DND-41 (cell line): ENCODE results near the gene CTSG.

Source experiments
- ATAC-seq: fragments of 200-7000 bp; cut with Tn5 transposase; 3 replicates; pipeline ENCODE4 v1.9.1; 2021; ENCODE audit warnings: low read depth; ENCODE audit not compliant: insufficient read depth
- DNase-seq: peaks from one replicate; pipeline ENCODE4 v3.0.0-alpha.2; 2020
- H2AFZ ChIP-seq: 2 replicates; pipeline ENCODE4 v1.6.0; 2012; ENCODE audit warnings: low read depth, low read length
- H3K27ac ChIP-seq: 2 replicates; pipeline ENCODE4 v1.5.1; 2012; ENCODE audit warnings: low read length, inconsistent platforms
- H3K27me3 ChIP-seq: fragments of 200-600 bp; sonication (generic); 2 replicates; pipeline ENCODE4 v1.6.0; 2012; ENCODE audit warnings: low read length, mild to moderate bottlenecking, inconsistent platforms; ENCODE audit not compliant: insufficient read depth, poor library complexity
- H3K36me3 ChIP-seq: 2 replicates; pipeline ENCODE4 v1.5.1; 2012; ENCODE audit warnings: low read length, inconsistent platforms; ENCODE audit not compliant: insufficient read depth
- H3K4me1 ChIP-seq: 2 replicates; pipeline ENCODE4 v1.5.1; 2012; ENCODE audit warnings: mild to moderate bottlenecking, low read length; ENCODE audit not compliant: insufficient read depth
- H3K4me2 ChIP-seq: 2 replicates; pipeline ENCODE4 v1.6.0; 2012; ENCODE audit warnings: mild to moderate bottlenecking, moderate library complexity, low read length, inconsistent platforms; ENCODE audit not compliant: insufficient read depth
- H3K4me3 ChIP-seq, 2 experiments: fragments of 200-600 bp in 1 of 2; shearing (Covaris generic) in 1 of 2; 2 replicates each; pipeline ENCODE4 v1.5.1; 2012 to 2016; ENCODE audit warnings: inconsistent platforms in 2 of 2, low read length in 2 of 2, mild to moderate bottlenecking in 2 of 2, low read depth in 1 of 2, moderate library complexity in 1 of 2
- H3K79me2 ChIP-seq: 2 replicates; pipeline ENCODE4 v1.6.0; 2012; ENCODE audit warnings: low read length, inconsistent platforms; ENCODE audit not compliant: insufficient read depth
- H3K9ac ChIP-seq: 2 replicates; pipeline ENCODE4 v1.6.0; 2012; ENCODE audit warnings: low read depth, mild to moderate bottlenecking, inconsistent platforms, low read length, moderate library complexity
- H3K9me3 ChIP-seq: 2 replicates; pipeline ENCODE4 v1.5.1; 2012; ENCODE audit warnings: low read length, moderate library complexity, mild to moderate bottlenecking, inconsistent platforms; ENCODE audit not compliant: insufficient read depth, severe bottlenecking
- H4K20me1 ChIP-seq: 2 replicates; pipeline ENCODE4 v1.6.0; 2012; ENCODE audit warnings: low read length; ENCODE audit not compliant: insufficient read depth
- CTCF ChIP-seq: IDR thresholded peaks from 2 replicates; pipeline ENCODE4 v1.5.1; 2012; ENCODE audit warnings: borderline replicate concordance, low read length, moderate library complexity, mild to moderate bottlenecking; ENCODE audit not compliant: poor library complexity, severe bottlenecking; ENCODE audit errors: extremely low read depth
- EZH2 ChIP-seq: IDR thresholded peaks from 3 replicates; pipeline ENCODE4 v1.6.1; 2012; ENCODE audit warnings: borderline replicate concordance, low read depth, mild to moderate bottlenecking, moderate library complexity, low read length, inconsistent platforms; ENCODE audit not compliant: severe bottlenecking

The CTSG gene

DNA sequence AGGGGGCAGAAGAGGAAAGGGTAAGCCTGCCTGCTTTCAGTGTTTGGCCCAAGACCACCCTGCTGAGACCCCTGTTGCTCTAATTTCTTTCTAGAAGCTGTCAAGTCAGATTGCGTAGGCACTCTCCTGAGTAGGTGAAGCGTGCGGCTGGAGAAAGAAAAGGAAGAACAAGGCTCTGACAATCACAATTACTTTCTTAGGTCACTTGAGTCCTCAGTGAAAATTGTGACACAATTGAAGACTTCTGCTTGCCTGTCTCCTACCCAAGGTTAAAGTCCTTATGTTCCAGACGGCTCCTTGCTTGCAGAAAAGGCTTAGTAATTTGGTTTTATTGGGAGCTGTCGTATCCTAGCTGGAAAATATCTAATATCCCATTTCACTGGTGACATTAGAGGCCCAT lies 721 bp upstream of the CTSG start:
- ATAC-seq (no peak), DNase-seq (no peak)
- H3K79me2 ChIP-seq: no peaks in the 10 kb centered on the region
- H3K27ac ChIP-seq: no peak overlapping the region
- TF ChIP-seq CTCF (no peak), EZH2 (no peak)
- no peaks in the 10 kb centered on the region for H3K9me3 ChIP-seq
- no peak overlapping the region for H3K9ac ChIP-seq
- H3K27me3 ChIP-seq: no peaks in the 10 kb centered on the region
- peaks cover 7% of the 10 kb centered on the region for H3K4me1 ChIP-seq
- H4K20me1 ChIP-seq: no peaks in the 10 kb centered on the region
- no peak overlapping the region for H3K4me3 ChIP-seq
- no peak overlapping the region for H3K4me2 ChIP-seq
- no peaks in the 10 kb centered on the region for H3K36me3 ChIP-seq
- no peak overlapping the region for H2AFZ ChIP-seq

DNA sequence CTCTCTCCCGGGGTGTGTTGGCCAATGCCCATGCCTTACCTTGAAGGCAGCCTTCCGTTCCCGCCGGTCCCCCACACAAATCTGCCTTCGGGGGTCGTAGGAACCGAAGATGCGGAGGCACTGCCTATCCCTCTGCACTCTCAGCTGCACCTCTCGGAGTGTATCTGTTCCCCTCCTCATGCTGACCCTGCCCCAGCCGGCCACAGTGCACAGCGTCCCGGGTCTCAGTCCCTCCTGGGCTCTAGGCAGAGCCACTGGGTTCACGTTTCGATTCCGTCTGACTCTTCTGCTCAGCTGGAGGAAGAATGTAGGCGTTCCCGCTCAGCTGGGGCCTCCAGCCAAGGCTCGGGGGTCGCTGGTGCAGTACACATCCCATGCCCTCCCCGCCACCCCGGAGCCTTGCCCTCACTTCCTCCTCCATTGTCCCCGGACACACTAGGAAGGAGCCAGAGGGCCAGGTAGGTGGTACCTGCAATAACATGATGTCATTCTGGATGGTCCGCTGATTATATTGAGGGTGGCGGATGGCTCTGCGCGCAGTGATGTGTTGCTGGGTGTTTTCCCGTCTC lies 1.8 kb downstream of the CTSG start:
- Histone ChIP-seq H3K9ac (no peak overlapping the region), H4K20me1 (no peaks in the 10 kb centered on the region), H3K27ac (no peak overlapping the region), H3K4me3 (no peak overlapping the region), H2AFZ (no peak overlapping the region), H3K27me3 (no peaks in the 10 kb centered on the region), H3K79me2 (no peaks in the 10 kb centered on the region), H3K36me3 (no peaks in the 10 kb centered on the region), H3K9me3 (no peaks in the 10 kb centered on the region), H3K4me2 (no peak overlapping the region), H3K4me1 (peaks cover 7% of the 10 kb centered on the region)
- TF ChIP-seq CTCF (no peak), EZH2 (no peak)
- no peak for DNase-seq
- no peak for ATAC-seq

GRCh38 chr14:24566318-24566717 lies 9.7 kb downstream of the CTSG start:
- H3K79me2 ChIP-seq: no peaks in the 10 kb centered on the region
- H3K4me1 ChIP-seq: no peaks in the 10 kb centered on the region
- H3K4me2 ChIP-seq: no peak overlapping the region
- peaks cover 7% of the 10 kb centered on the region for H3K9me3 ChIP-seq
- H3K9ac ChIP-seq: no peak overlapping the region
- no peak overlapping the region for H2AFZ ChIP-seq
- H3K4me3 ChIP-seq: no peak overlapping the region
- ATAC-seq (no peak), DNase-seq (no peak)
- no peak overlapping the region for H3K27ac ChIP-seq
- H3K36me3 ChIP-seq: no peaks in the 10 kb centered on the region
- no peaks in the 10 kb centered on the region for H3K27me3 ChIP-seq
- TF ChIP-seq EZH2: no peak
- TF ChIP-seq CTCF: no peak
- H4K20me1 ChIP-seq: no peaks in the 10 kb centered on the region

GRCh38 chr14:24565766-24566165 lies 10.3 kb downstream of the CTSG start:
- H3K36me3 ChIP-seq: no peaks in the 10 kb centered on the region
- H3K27ac ChIP-seq: no peak overlapping the region
- H3K4me3 ChIP-seq: no peak overlapping the region
- no peak overlapping the region for H3K4me2 ChIP-seq
- no peak for ATAC-seq
- DNase-seq: no peak
- H3K9ac ChIP-seq: no peak overlapping the region
- H3K9me3 ChIP-seq: peaks cover 7% of the 10 kb centered on the region
- H3K79me2 ChIP-seq: no peaks in the 10 kb centered on the region
- no peak overlapping the region for H2AFZ ChIP-seq
- TF ChIP-seq EZH2 (no peak), CTCF (no peak)
- H3K4me1 ChIP-seq: no peaks in the 10 kb centered on the region
- no peaks in the 10 kb centered on the region for H3K27me3 ChIP-seq
- no peaks in the 10 kb centered on the region for H4K20me1 ChIP-seq
